GM04504 (cell line): Measurements from ENCODE around the gene LAMB4.

ENCODE experiments used
- DNase-seq: peaks from one replicate; pipeline ENCODE4 v3.0.0-alpha.2; 2012; ENCODE audit warnings: low read depth

The LAMB4 gene

GRCh38 chr7:107996072-107996882 is 133.9 kb downstream of the LAMB4 start:
- no peak for DNase-seq

- no peak for DNase-seq
Measured at GRCh38 chr7:107995184-107996071, 134.7 kb downstream of the LAMB4 start.

GRCh38 chr7:107994421-107995030 is 135.6 kb downstream of the LAMB4 start:
- DNase-seq, result no peak

GRCh38 chr7:107993891-107994291 is 136.3 kb downstream of the LAMB4 start:
- DNase-seq, result no peak

GRCh38 chr7:107989618-107990373 is 140.4 kb downstream of the LAMB4 start:
- no peak for DNase-seq

GRCh38 chr7:107982918-107983389 is 147.2 kb downstream of the LAMB4 start:
- DNase-seq, result peak; percentile 84

GRCh38 chr7:107982042-107982840 is 147.9 kb downstream of the LAMB4 start:
- DNase-seq, result no peak

GRCh38 chr7:107981466-107981865 is 148.7 kb downstream of the LAMB4 start:
- DNase-seq, result no peak

GRCh38 chr7:107980671-107981190 is 149.4 kb downstream of the LAMB4 start:
- DNase-seq, result no peak

GRCh38 chr7:107980171-107980570 is 150.0 kb downstream of the LAMB4 start:
- no peak for DNase-seq

GRCh38 chr7:107978815-107979408 is 151.2 kb downstream of the LAMB4 start:
- DNase-seq, result no peak

GRCh38 chr7:107977048-107977447 is 153.1 kb downstream of the LAMB4 start:
- DNase-seq, result no peak

- no peak for DNase-seq
Measured at GRCh38 chr7:107976620-107977019, 153.5 kb downstream of the LAMB4 start.

- DNase-seq, result no peak
Measured at GRCh38 chr7:107975394-107976013, 154.7 kb downstream of the LAMB4 start.

- no peak for DNase-seq
Measured at GRCh38 chr7:107973861-107974260, 156.3 kb downstream of the LAMB4 start.
